ENCODE data around the gene ZNF273. TPM values are rescaled to one million over a fixed set of nuclear protein-coding genes. Genes with fewer than 3 reads are reported as not detected.
"Not testable (repeated sequence)": the region's sequence is repeated elsewhere in the genome, so short reads cannot be mapped to it uniquely, and the experiment has no call there.

Gene ZNF273
- total RNA-seq, 1 experiment from 2014 or later, result 5.1 TPM

DNA sequence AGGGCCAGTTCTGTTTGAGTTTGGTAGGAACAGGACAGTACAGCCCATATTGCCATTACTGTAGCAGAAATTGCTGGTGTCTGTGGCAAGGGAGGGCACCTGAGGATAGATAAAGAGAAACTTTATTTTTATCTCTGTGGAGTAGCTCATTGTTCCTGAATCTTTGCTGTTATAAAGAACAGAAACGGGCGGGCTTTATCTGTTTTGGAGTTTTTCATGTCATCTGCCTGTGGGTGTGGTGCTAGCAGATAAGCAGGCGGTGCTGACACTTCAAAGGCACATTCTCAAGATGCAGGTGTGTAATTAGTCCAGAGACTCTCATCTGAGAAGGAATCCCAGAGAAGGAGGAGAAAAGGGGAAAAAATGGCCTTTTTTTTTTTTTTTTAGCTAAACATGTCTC, 11.5 kb downstream of the ZNF273 start:
- H3K4me1 Mint-ChIP-seq (ENCODE audit: low read depth, unreplicated experiment), result no peaks in the 10 kb centered on the region
- intact Hi-C loops (cut with micrococcal nuclease; ENCODE audit: unreplicated experiment), result no loop called here
- H3K27me3 Mint-ChIP-seq (ENCODE audit: unreplicated experiment), result no peaks in the 10 kb centered on the region
- no peak overlapping the region for H3K27ac Mint-ChIP-seq (ENCODE audit: unreplicated experiment)
- BruUV-seq (replicated peaks), result no TSS peak
- H3K36me3 Mint-ChIP-seq (ENCODE audit: insufficient read depth, unreplicated experiment), result peaks cover 10% of the 10 kb centered on the region
- no peak for DNase-seq
- H3K9me3 Mint-ChIP-seq (ENCODE audit: low read depth, unreplicated experiment), result peaks cover 2% of the 10 kb centered on the region
- TF ChIP-seq, protein P1, sequence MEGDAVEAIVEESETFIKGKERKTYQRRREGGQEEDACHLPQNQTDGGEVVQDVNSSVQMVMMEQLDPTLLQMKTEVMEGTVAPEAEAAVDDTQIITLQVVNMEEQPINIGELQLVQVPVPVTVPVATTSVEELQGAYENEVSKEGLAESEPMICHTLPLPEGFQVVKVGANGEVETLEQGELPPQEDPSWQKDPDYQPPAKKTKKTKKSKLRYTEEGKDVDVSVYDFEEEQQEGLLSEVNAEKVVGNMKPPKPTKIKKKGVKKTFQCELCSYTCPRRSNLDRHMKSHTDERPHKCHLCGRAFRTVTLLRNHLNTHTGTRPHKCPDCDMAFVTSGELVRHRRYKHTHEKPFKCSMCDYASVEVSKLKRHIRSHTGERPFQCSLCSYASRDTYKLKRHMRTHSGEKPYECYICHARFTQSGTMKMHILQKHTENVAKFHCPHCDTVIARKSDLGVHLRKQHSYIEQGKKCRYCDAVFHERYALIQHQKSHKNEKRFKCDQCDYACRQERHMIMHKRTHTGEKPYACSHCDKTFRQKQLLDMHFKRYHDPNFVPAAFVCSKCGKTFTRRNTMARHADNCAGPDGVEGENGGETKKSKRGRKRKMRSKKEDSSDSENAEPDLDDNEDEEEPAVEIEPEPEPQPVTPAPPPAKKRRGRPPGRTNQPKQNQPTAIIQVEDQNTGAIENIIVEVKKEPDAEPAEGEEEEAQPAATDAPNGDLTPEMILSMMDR (IDR thresholded peaks at IDR 0.05; ENCODE audit: unreplicated experiment), result no peak
- H3K4me3 Mint-ChIP-seq (ENCODE audit: low read depth, unreplicated experiment), result no peak overlapping the region
- CTCF ChIA-PET, result no interaction called here

DNA sequence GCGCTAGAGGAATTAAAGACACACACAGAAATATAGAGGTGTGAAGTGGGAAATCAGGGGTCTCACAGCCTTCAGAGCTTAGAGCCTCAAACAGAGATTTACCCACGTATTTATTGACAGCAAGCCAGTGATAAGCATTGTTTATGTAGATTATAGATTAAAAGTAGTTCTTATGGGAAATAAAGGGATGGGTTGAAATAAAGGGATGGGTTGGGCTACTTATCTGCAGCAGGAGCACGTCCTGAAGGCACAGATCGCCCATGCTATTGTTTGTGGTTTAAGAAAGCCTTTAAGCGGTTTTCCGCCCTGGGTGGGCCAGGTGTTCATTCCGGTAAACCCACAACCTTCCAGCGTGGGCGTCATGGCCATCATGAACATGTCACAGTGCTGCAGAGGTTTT, 12.2 kb downstream of the ZNF273 start:
- H3K27me3 Mint-ChIP-seq (ENCODE audit: unreplicated experiment); DNase-seq; H3K4me1 Mint-ChIP-seq (ENCODE audit: low read depth, unreplicated experiment); H3K4me3 Mint-ChIP-seq (ENCODE audit: low read depth, unreplicated experiment); BruUV-seq (replicated peaks); H3K27ac Mint-ChIP-seq (ENCODE audit: unreplicated experiment); CTCF ChIA-PET; H3K9me3 Mint-ChIP-seq (ENCODE audit: low read depth, unreplicated experiment); intact Hi-C loops (cut with micrococcal nuclease; ENCODE audit: unreplicated experiment): not testable (repeated sequence)
- H3K36me3 Mint-ChIP-seq (ENCODE audit: insufficient read depth, unreplicated experiment), result peaks cover 17% of the 10 kb centered on the region

DNA sequence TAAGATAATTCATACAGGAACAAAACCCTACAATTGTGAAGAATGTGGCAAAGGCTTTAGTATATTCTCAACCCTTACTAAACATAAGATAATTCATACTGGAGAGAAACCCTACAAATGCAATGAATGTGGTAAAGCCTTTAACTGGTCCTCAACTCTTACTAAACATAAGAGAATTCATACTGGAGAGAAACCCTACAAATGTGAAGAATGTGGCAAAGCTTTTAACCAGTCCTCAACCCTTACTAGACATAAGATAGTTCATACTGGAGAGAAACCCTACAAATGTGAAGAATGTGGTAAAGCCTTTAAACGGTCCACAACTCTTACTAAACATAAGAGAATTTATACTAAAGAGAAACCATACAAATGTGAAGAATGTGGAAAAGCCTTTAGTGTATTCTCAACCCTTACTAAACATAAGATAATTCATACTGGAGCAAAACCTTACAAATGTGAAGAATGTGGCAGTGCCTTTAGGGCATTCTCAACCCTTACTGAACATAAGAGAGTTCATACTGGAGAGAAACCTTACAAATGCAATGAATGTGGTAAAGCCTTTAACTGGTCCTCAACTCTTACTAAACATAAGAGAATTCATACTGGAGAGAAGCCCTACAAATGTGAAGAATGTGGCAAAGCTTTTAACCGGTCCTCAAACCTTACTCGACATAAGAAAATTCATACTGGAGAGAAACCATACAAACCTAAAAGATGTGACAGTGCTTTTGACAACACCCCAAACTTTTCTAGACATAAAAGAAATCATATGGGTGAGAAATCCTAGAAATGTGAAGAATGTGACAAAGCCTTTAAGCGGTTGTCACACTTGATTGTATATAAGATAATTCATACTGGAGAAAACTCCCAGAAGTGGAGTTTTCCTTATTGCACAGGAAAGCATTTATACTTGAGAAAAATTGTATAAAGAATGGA, 25.4 kb downstream of the ZNF273 start:
- intact Hi-C loops (cut with micrococcal nuclease; ENCODE audit: unreplicated experiment); H3K9me3 Mint-ChIP-seq (ENCODE audit: low read depth, unreplicated experiment); H3K4me3 Mint-ChIP-seq (ENCODE audit: low read depth, unreplicated experiment); DNase-seq; H3K4me1 Mint-ChIP-seq (ENCODE audit: low read depth, unreplicated experiment); H3K27me3 Mint-ChIP-seq (ENCODE audit: unreplicated experiment); CTCF ChIA-PET; H3K36me3 Mint-ChIP-seq (ENCODE audit: insufficient read depth, unreplicated experiment); H3K27ac Mint-ChIP-seq (ENCODE audit: unreplicated experiment); BruUV-seq (replicated peaks): not testable (repeated sequence)

DNA sequence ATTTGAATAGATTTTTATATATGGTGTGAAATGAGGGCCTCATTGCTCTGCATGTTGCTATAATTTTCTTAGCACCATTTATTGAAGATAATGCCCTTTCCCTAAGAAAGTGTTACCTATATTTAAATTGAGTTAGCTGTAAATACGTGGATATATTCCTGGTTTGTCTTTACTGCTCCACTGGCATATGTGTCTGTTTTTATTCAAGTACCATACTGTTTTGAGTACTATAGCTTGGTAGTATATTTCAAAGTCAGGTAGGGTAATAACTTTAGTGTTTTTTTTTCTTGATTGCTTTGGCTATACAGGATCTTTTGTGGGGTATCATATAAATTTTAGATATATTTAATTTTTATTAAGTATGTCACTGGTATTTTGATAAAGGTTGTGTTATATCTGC, 31.4 kb downstream of the ZNF273 start:
- no peak for DNase-seq
- Mint-ChIP-seq H3K4me1 (ENCODE audit: low read depth, unreplicated experiment) (no peaks in the 10 kb centered on the region), H3K9me3 (ENCODE audit: low read depth, unreplicated experiment) (peaks cover 2% of the 10 kb centered on the region), H3K27me3 (ENCODE audit: unreplicated experiment) (no peaks in the 10 kb centered on the region), H3K4me3 (ENCODE audit: low read depth, unreplicated experiment) (no peak overlapping the region), H3K27ac (ENCODE audit: unreplicated experiment) (no peak overlapping the region), H3K36me3 (ENCODE audit: insufficient read depth, unreplicated experiment) (no peaks in the 10 kb centered on the region)
- BruUV-seq (replicated peaks), result no TSS peak
- CTCF ChIA-PET, result no interaction called here
- intact Hi-C loops (cut with micrococcal nuclease; ENCODE audit: unreplicated experiment), result no loop called here
- TF ChIP-seq, protein P1 (IDR thresholded peaks at IDR 0.05; ENCODE audit: unreplicated experiment), result no peak

DNA sequence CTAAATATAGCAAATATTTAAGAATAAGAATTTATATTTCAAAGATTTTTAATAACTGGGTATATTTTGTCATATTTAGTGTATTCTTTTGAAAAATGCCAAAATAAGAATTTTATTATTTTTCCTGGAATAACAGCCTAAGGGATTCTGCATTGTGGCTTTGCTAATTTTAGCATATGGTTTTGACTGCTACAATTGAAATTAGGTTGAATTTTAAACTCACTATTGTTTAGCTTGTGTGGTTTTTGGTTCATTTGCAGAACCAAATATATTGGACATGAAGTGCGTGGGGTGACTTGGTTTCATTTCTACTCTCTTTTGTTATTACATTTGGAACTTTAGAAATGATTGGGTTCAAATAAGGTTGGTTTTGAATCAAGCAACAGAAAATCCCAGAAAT, 35.5 kb downstream of the ZNF273 start:
- H3K9me3 Mint-ChIP-seq (ENCODE audit: low read depth, unreplicated experiment), result peaks cover 2% of the 10 kb centered on the region
- TF ChIP-seq, protein P1 (IDR thresholded peaks at IDR 0.05; ENCODE audit: unreplicated experiment), result no peak
- intact Hi-C loops (cut with micrococcal nuclease; ENCODE audit: unreplicated experiment), result no loop called here

DNA sequence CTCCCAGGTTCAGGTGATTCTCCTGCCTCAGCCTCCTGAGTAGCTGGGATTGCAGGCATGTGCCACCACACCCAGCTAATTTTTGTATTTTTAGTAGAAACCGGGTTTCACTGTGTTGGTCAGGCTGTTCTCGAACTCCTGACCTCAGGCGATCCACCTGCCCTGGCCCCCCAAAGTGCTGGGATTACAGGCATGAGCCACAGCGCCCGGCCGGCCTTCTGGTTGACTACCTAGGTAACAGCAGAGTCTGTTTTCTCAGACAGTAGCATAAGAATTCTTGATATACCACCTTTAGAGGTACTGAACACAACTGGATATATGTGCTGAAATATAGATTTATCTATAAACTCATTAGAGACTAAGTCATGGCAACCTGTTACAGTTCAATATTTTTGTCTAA, 36.9 kb downstream of the ZNF273 start:
- H3K36me3 Mint-ChIP-seq (ENCODE audit: insufficient read depth, unreplicated experiment); H3K4me1 Mint-ChIP-seq (ENCODE audit: low read depth, unreplicated experiment); intact Hi-C loops (cut with micrococcal nuclease; ENCODE audit: unreplicated experiment); H3K27ac Mint-ChIP-seq (ENCODE audit: unreplicated experiment); H3K9me3 Mint-ChIP-seq (ENCODE audit: low read depth, unreplicated experiment); H3K27me3 Mint-ChIP-seq (ENCODE audit: unreplicated experiment); CTCF ChIA-PET; H3K4me3 Mint-ChIP-seq (ENCODE audit: low read depth, unreplicated experiment); DNase-seq; BruUV-seq (replicated peaks): not testable (repeated sequence)

More for the DNA sequence above, 35.5 kb downstream of the ZNF273 start:
- BruUV-seq (replicated peaks), result no TSS peak
- H3K27ac Mint-ChIP-seq (ENCODE audit: unreplicated experiment), result no peak overlapping the region
- H3K4me3 Mint-ChIP-seq (ENCODE audit: low read depth, unreplicated experiment), result no peak overlapping the region
- DNase-seq, result no peak
- CTCF ChIA-PET, result no interaction called here
- no peaks in the 10 kb centered on the region for H3K27me3 Mint-ChIP-seq (ENCODE audit: unreplicated experiment)
- H3K4me1 Mint-ChIP-seq (ENCODE audit: low read depth, unreplicated experiment), result no peaks in the 10 kb centered on the region
- H3K36me3 Mint-ChIP-seq (ENCODE audit: insufficient read depth, unreplicated experiment), result no peaks in the 10 kb centered on the region

DNA sequence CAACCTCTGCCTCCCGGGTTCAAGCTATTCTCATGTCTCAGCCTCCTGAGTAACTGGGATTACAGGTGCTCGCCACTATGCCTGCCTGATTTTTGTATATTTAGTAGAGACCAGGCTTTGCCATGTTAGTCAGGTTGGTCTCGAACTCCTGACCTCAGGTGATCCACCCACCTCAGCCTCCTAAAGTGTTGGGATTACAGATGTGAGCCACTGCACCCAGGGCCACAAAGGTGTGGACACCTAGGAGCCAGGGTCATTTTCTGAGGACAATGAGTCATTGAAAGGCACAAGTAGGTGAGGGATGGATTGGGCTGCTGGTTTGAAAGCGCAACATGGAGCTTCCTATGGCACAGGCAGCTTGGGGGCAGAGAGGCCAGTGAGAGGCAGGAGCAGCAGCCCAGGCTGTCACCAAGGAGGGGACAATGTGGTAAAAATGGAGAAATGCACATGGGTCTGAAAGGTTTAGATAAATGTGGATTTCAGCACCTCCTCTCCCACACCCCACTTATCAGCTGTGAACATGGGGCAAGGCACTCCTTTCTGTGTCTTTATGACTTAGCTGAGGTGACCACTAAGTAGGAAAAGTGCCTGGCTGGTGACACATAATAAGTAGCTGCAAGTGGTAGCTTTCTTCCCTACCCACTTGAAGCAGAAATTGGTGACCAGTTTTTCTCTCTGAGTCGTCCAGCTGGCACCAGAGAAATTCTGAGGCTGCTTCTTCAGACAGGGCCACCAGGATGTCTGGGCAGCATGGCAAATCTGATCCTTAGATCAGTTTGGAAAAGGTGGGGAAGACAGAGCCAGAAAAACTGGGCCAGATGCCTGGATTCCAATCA, 41.8 kb downstream of the ZNF273 start:
- intact Hi-C loops (cut with micrococcal nuclease; ENCODE audit: unreplicated experiment); CTCF ChIA-PET; H3K4me1 Mint-ChIP-seq (ENCODE audit: low read depth, unreplicated experiment); DNase-seq; H3K27ac Mint-ChIP-seq (ENCODE audit: unreplicated experiment); H3K4me3 Mint-ChIP-seq (ENCODE audit: low read depth, unreplicated experiment); H3K9me3 Mint-ChIP-seq (ENCODE audit: low read depth, unreplicated experiment); H3K36me3 Mint-ChIP-seq (ENCODE audit: insufficient read depth, unreplicated experiment); BruUV-seq (replicated peaks): not testable (repeated sequence)
- H3K27me3 Mint-ChIP-seq (ENCODE audit: unreplicated experiment), result peaks cover 12% of the 10 kb centered on the region

Data from Calu3 (cell line).